Measurements from ENCODE around the gene NSMF.

The NSMF gene

GRCh38 chr9:137423514-137424291 is 35.4 kb downstream of the NSMF start:
- no peak overlapping the region for H3K27ac ChIP-seq (ENCODE audit: low read length)

GRCh38 chr9:137422604-137423513 is 36.3 kb downstream of the NSMF start, which contains the start of the genes EXD3 and NOXA1:
Gene EXD3, minus strand, starts transcription at chr9:137423162. Its CDS starts 27,805 bp downstream, at chr9:137395357.
Gene NOXA1, plus strand, starts transcription at chr9:137423393. Its CDS starts 137 bp downstream, at chr9:137423530.
- peak within 1 kb of the TSS; percentile 70 to 73 for H3K9ac ChIP-seq (ENCODE audit: low read length in 2 of 2)
- no peaks in the 10 kb centered on the region for H3K36me3 ChIP-seq (ENCODE audit: control insufficient read depth in 2 of 2, insufficient read depth in 2 of 2, low read length in 2 of 2)
- H3K9me3 ChIP-seq (ENCODE audit: control insufficient read depth in 2 of 2, low read length in 2 of 2) = no peaks in the 10 kb centered on the region
- H3K4me3 ChIP-seq (ENCODE audit: low read length in 2 of 2) = peak within 1 kb of the TSS; percentile 82
- H3K27ac ChIP-seq (ENCODE audit: low read length) = no peak within 1 kb of the TSS
- H3K27me3 ChIP-seq (ENCODE audit: control insufficient read depth in 1 of 2, insufficient read depth in 2 of 2, low read length in 2 of 2) = no peaks in the 10 kb centered on the region
- peaks cover 22% of the 10 kb centered on the region for H3K4me1 ChIP-seq (ENCODE audit: control insufficient read depth, insufficient read depth, low read length)

More at GRCh38 chr9:137423514-137424291, 35.4 kb downstream of the NSMF start:
- Histone ChIP-seq H3K27me3 (ENCODE audit: control insufficient read depth in 1 of 2, insufficient read depth in 2 of 2, low read length in 2 of 2) (no peaks in the 10 kb centered on the region), H3K4me3 (ENCODE audit: low read length in 2 of 2) (peak overlapping the region; percentile 46 to 82), H3K9ac (ENCODE audit: low read length in 2 of 2) (peak overlapping the region; percentile 51 to 57), H3K36me3 (ENCODE audit: control insufficient read depth in 2 of 2, insufficient read depth in 2 of 2, low read length in 2 of 2) (no peaks in the 10 kb centered on the region), H3K9me3 (ENCODE audit: control insufficient read depth in 2 of 2, low read length in 2 of 2) (no peaks in the 10 kb centered on the region), H3K4me1 (ENCODE audit: control insufficient read depth, insufficient read depth, low read length) (peaks cover 22% of the 10 kb centered on the region)

GRCh38 chr9:137421838-137422603 is 37.1 kb downstream of the NSMF start:
- H3K27ac ChIP-seq (ENCODE audit: low read length) = no peak overlapping the region
- peaks cover 22% of the 10 kb centered on the region for H3K4me1 ChIP-seq (ENCODE audit: control insufficient read depth, insufficient read depth, low read length)

GRCh38 chr9:137417161-137418021 is 41.7 kb downstream of the NSMF start:
- Histone ChIP-seq H3K4me1 (ENCODE audit: control insufficient read depth, insufficient read depth, low read length) (peaks cover 10% of the 10 kb centered on the region), H3K27ac (ENCODE audit: low read length) (no peak overlapping the region), H3K9me3 (ENCODE audit: control insufficient read depth in 2 of 2, low read length in 2 of 2) (no peaks in the 10 kb centered on the region), H3K9ac (ENCODE audit: low read length in 2 of 2) (no peak overlapping the region), H3K36me3 (ENCODE audit: control insufficient read depth in 2 of 2, insufficient read depth in 2 of 2, low read length in 2 of 2) (no peaks in the 10 kb centered on the region), H3K27me3 (ENCODE audit: control insufficient read depth in 1 of 2, insufficient read depth in 2 of 2, low read length in 2 of 2) (no peaks in the 10 kb centered on the region), H3K4me3 (ENCODE audit: low read length in 2 of 2) (peak overlapping the region in 1 of 2 donors; percentile 54)

More at GRCh38 chr9:137421838-137422603, 37.1 kb downstream of the NSMF start:
- H3K27me3 ChIP-seq (ENCODE audit: control insufficient read depth in 1 of 2, insufficient read depth in 2 of 2, low read length in 2 of 2) = no peaks in the 10 kb centered on the region
- H3K9ac ChIP-seq (ENCODE audit: low read length in 2 of 2) = peak overlapping the region; percentile 70 to 73
- peak overlapping the region; percentile 82 for H3K4me3 ChIP-seq (ENCODE audit: low read length in 2 of 2)
- no peaks in the 10 kb centered on the region for H3K9me3 ChIP-seq (ENCODE audit: control insufficient read depth in 2 of 2, low read length in 2 of 2)
- no peaks in the 10 kb centered on the region for H3K36me3 ChIP-seq (ENCODE audit: control insufficient read depth in 2 of 2, insufficient read depth in 2 of 2, low read length in 2 of 2)

GRCh38 chr9:137416563-137417151 is 42.5 kb downstream of the NSMF start:
- Histone ChIP-seq H3K4me1 (ENCODE audit: control insufficient read depth, insufficient read depth, low read length) (peaks cover 6% of the 10 kb centered on the region), H3K27me3 (ENCODE audit: control insufficient read depth in 1 of 2, insufficient read depth in 2 of 2, low read length in 2 of 2) (no peaks in the 10 kb centered on the region), H3K9me3 (ENCODE audit: control insufficient read depth in 2 of 2, low read length in 2 of 2) (no peaks in the 10 kb centered on the region), H3K9ac (ENCODE audit: low read length in 2 of 2) (no peak overlapping the region), H3K27ac (ENCODE audit: low read length) (no peak overlapping the region), H3K36me3 (ENCODE audit: control insufficient read depth in 2 of 2, insufficient read depth in 2 of 2, low read length in 2 of 2) (no peaks in the 10 kb centered on the region), H3K4me3 (ENCODE audit: low read length in 2 of 2) (no peak overlapping the region)

GRCh38 chr9:137416006-137416562 is 43.0 kb downstream of the NSMF start:
- H3K36me3 ChIP-seq (ENCODE audit: control insufficient read depth in 2 of 2, insufficient read depth in 2 of 2, low read length in 2 of 2) = no peaks in the 10 kb centered on the region
- no peak overlapping the region for H3K4me3 ChIP-seq (ENCODE audit: low read length in 2 of 2)
- peaks cover 3% of the 10 kb centered on the region for H3K4me1 ChIP-seq (ENCODE audit: control insufficient read depth, insufficient read depth, low read length)
- no peak overlapping the region for H3K9ac ChIP-seq (ENCODE audit: low read length in 2 of 2)
- H3K27ac ChIP-seq (ENCODE audit: low read length) = no peak overlapping the region
- no peaks in the 10 kb centered on the region for H3K9me3 ChIP-seq (ENCODE audit: control insufficient read depth in 2 of 2, low read length in 2 of 2)
- no peaks in the 10 kb centered on the region for H3K27me3 ChIP-seq (ENCODE audit: control insufficient read depth in 1 of 2, insufficient read depth in 2 of 2, low read length in 2 of 2)

GRCh38 chr9:137415451-137415850 is 43.7 kb downstream of the NSMF start:
- H3K9ac ChIP-seq (ENCODE audit: low read length in 2 of 2) = no peak overlapping the region

GRCh38 chr9:137412431-137412830 is 46.7 kb downstream of the NSMF start:
- Histone ChIP-seq H3K27me3 (ENCODE audit: control insufficient read depth in 1 of 2, insufficient read depth in 2 of 2, low read length in 2 of 2) (no peaks in the 10 kb centered on the region), H3K9me3 (ENCODE audit: control insufficient read depth in 2 of 2, low read length in 2 of 2) (no peaks in the 10 kb centered on the region), H3K9ac (ENCODE audit: low read length in 2 of 2) (no peak overlapping the region), H3K36me3 (ENCODE audit: control insufficient read depth in 2 of 2, insufficient read depth in 2 of 2, low read length in 2 of 2) (no peaks in the 10 kb centered on the region), H3K27ac (ENCODE audit: low read length) (no peak overlapping the region), H3K4me1 (ENCODE audit: control insufficient read depth, insufficient read depth, low read length) (peaks cover 4% of the 10 kb centered on the region), H3K4me3 (ENCODE audit: low read length in 2 of 2) (no peak overlapping the region)

More at GRCh38 chr9:137415451-137415850, 43.7 kb downstream of the NSMF start:
- Histone ChIP-seq H3K9me3 (ENCODE audit: control insufficient read depth in 2 of 2, low read length in 2 of 2) (no peaks in the 10 kb centered on the region), H3K27ac (ENCODE audit: low read length) (no peak overlapping the region), H3K36me3 (ENCODE audit: control insufficient read depth in 2 of 2, insufficient read depth in 2 of 2, low read length in 2 of 2) (no peaks in the 10 kb centered on the region), H3K27me3 (ENCODE audit: control insufficient read depth in 1 of 2, insufficient read depth in 2 of 2, low read length in 2 of 2) (no peaks in the 10 kb centered on the region), H3K4me1 (ENCODE audit: control insufficient read depth, insufficient read depth, low read length) (peaks cover 3% of the 10 kb centered on the region), H3K4me3 (ENCODE audit: low read length in 2 of 2) (no peak overlapping the region)

GRCh38 chr9:137411645-137412380 is 47.3 kb downstream of the NSMF start:
- Histone ChIP-seq H3K9ac (ENCODE audit: low read length in 2 of 2) (no peak overlapping the region), H3K27ac (ENCODE audit: low read length) (no peak overlapping the region), H3K27me3 (ENCODE audit: control insufficient read depth in 1 of 2, insufficient read depth in 2 of 2, low read length in 2 of 2) (no peaks in the 10 kb centered on the region), H3K4me1 (ENCODE audit: control insufficient read depth, insufficient read depth, low read length) (peaks cover 10% of the 10 kb centered on the region), H3K36me3 (ENCODE audit: control insufficient read depth in 2 of 2, insufficient read depth in 2 of 2, low read length in 2 of 2) (no peaks in the 10 kb centered on the region), H3K9me3 (ENCODE audit: control insufficient read depth in 2 of 2, low read length in 2 of 2) (no peaks in the 10 kb centered on the region), H3K4me3 (ENCODE audit: low read length in 2 of 2) (no peak overlapping the region)
